Liver (tissue), 9 donors: Measurements from ENCODE around the gene AMIGO1. TPM values are rescaled to one million over a fixed set of nuclear protein-coding genes. Genes with fewer than 3 reads are reported as not detected.

Experiments
- DNase-seq: peaks from one replicate; pipeline ENCODE4 v3.0.0-alpha.2; 2017; ENCODE audit warnings: low spot score
- H3K27ac ChIP-seq, 2 donors: one replicate each; pipeline ENCODE4 v1.7.0; 2013; ENCODE audit warnings: inconsistent platforms in 2 of 2, low read length in 2 of 2, control low read depth in 1 of 2, low read depth in 1 of 2, mild to moderate bottlenecking in 1 of 2
- H3K27me3 ChIP-seq, 4 donors: one replicate each; pipeline versions ENCODE4 v1.6.1 to v1.7.0; 2013; ENCODE audit warnings: low read length in 3 of 4, inconsistent platforms in 1 of 4, mild to moderate bottlenecking in 1 of 4, moderate library complexity in 1 of 4; ENCODE audit not compliant: control insufficient read depth in 4 of 4, insufficient read depth in 4 of 4
- H3K36me3 ChIP-seq, 4 donors: one replicate each; pipeline versions ENCODE4 v1.6.1 to v1.7.0; 2013; ENCODE audit warnings: low read length in 3 of 4, mild to moderate bottlenecking in 3 of 4, low read depth in 1 of 4, moderate library complexity in 1 of 4; ENCODE audit not compliant: control insufficient read depth in 4 of 4, insufficient read depth in 3 of 4
- H3K4me1 ChIP-seq, 4 donors: one replicate each; pipeline versions ENCODE4 v1.6.1 to v1.7.0; 2013; ENCODE audit warnings: low read length in 3 of 4, mild to moderate bottlenecking in 3 of 4, moderate library complexity in 1 of 4; ENCODE audit not compliant: control insufficient read depth in 4 of 4, insufficient read depth in 4 of 4
- H3K4me3 ChIP-seq, 3 donors: one replicate each; pipeline versions ENCODE4 v1.6.1 to v1.7.0; 2013; ENCODE audit warnings: low read length in 3 of 3, control low read depth in 1 of 3, low read depth in 1 of 3, mild to moderate bottlenecking in 1 of 3
- H3K9ac ChIP-seq, 2 donors: one replicate each; pipeline ENCODE4 v1.7.0; 2013; ENCODE audit warnings: low read length in 2 of 2, mild to moderate bottlenecking in 2 of 2, moderate library complexity in 2 of 2, control low read depth in 1 of 2, low read depth in 1 of 2
- H3K9me3 ChIP-seq, 4 donors: one replicate each; pipeline versions ENCODE4 v1.6.1 to v1.7.0; 2013; ENCODE audit warnings: low read length in 3 of 4; ENCODE audit not compliant: control insufficient read depth in 4 of 4
- ATF3 ChIP-seq: IDR thresholded peaks from 2 replicates; pipeline ENCODE4 v1.6.1; 2016; ENCODE audit warnings: antibody characterized with exemption
- CTCF ChIP-seq: fragments of 150-350 bp; IDR thresholded peaks from 2 replicates; pipeline ENCODE4 v1.5.1; 2017; ENCODE audit warnings: improper control_type of control experiment, low read depth, low read length; ENCODE audit not compliant: missing input control
- EGR1 ChIP-seq, 2 donors: IDR thresholded peaks; 2 replicates each; pipeline ENCODE4 v1.6.1; 2016 to 2018; ENCODE audit warnings: antibody characterized with exemption in 2 of 2, low read depth in 2 of 2
- FOXA1 ChIP-seq: IDR thresholded peaks from 2 replicates; pipeline ENCODE4 v1.6.1; 2016; ENCODE audit warnings: antibody characterized with exemption
- FOXA2 ChIP-seq: IDR thresholded peaks from 2 replicates; pipeline ENCODE4 v1.6.1; 2016; ENCODE audit warnings: antibody characterized with exemption
- GABPA ChIP-seq, 2 donors: IDR thresholded peaks in 1 of 2; conservative IDR thresholded peaks in 1 of 2; 2 replicates each; pipeline ENCODE4 v1.6.1; 2016; ENCODE audit warnings: antibody characterized with exemption in 2 of 2, mild to moderate bottlenecking in 1 of 2, moderate library complexity in 1 of 2
- HNF4A ChIP-seq, 2 donors: conservative IDR thresholded peaks; 2 replicates each; pipeline ENCODE4 v1.6.1; 2016; ENCODE audit warnings: antibody characterized with exemption in 2 of 2, mild to moderate bottlenecking in 2 of 2
- HNF4G ChIP-seq: IDR thresholded peaks from 2 replicates; pipeline ENCODE4 v1.6.1; 2016; ENCODE audit warnings: antibody characterized with exemption
- JUND ChIP-seq, 2 donors: IDR thresholded peaks; 2 replicates each; pipeline ENCODE4 v1.6.1; 2016; ENCODE audit warnings: antibody characterized with exemption in 2 of 2
- NR2F2 ChIP-seq: IDR thresholded peaks from 2 replicates; pipeline ENCODE4 v1.6.1; 2016; ENCODE audit warnings: antibody characterized with exemption
- RAD21 ChIP-seq, 2 donors: IDR thresholded peaks; 2 replicates each; pipeline ENCODE4 v1.6.1; 2016; ENCODE audit warnings: antibody characterized with exemption in 2 of 2, mild to moderate bottlenecking in 2 of 2
- RXRA ChIP-seq, 2 donors: IDR thresholded peaks; 2 replicates each; pipeline ENCODE4 v1.6.1; 2017 to 2018; ENCODE audit warnings: antibody characterized with exemption in 2 of 2, mild to moderate bottlenecking in 1 of 2
- SP1 ChIP-seq: IDR thresholded peaks from 2 replicates; pipeline ENCODE4 v1.6.1; 2018; ENCODE audit warnings: antibody characterized with exemption, mild to moderate bottlenecking
- TAF1 ChIP-seq: conservative IDR thresholded peaks from 2 replicates; pipeline ENCODE4 v1.6.1; 2016; ENCODE audit warnings: antibody characterized with exemption, mild to moderate bottlenecking
- YY1 ChIP-seq: IDR thresholded peaks from 2 replicates; pipeline ENCODE4 v1.6.1; 2016; ENCODE audit warnings: antibody characterized with exemption, mild to moderate bottlenecking
- WGBS: extraction: QIAGEN DNeasy Blood & Tissue Kit; methylation state at CpG from one replicate; pipeline ENCODE4 v1.1.7; 2013; 5-methylcytosine and 5-hydroxymethylcytosine counted together
- polyA plus RNA-seq, 2 donors: library from polyadenylated mRNA; stranded (reverse) in 1 of 2; unstranded in 1 of 2; fragments of 200-250 nt in 1 of 2; fragments of >200 nt in 1 of 2; fragmentation: Nextera tagmentation in 1 of 2; extraction: Ambion mirVana in 1 of 2; gene quantifications; one replicate each; pipeline versions ENCODE4 v1.2.1 to v1.2.3, GENCODE V29; 2013 to 2015
- total RNA-seq, 2 donors: library from RNA; depleted of rRNA; stranded (reverse); fragments of >200 nt; gene quantifications; one replicate each; pipeline ENCODE4 v1.2.3, GENCODE V29; 2014
- TF ChIP-seq, protein P1 (sequence below): IDR thresholded peaks from 2 replicates; pipeline ENCODE4 v1.6.1; 2016; ENCODE audit warnings: antibody characterized with exemption, mild to moderate bottlenecking
- TF ChIP-seq, protein P2 (sequence below): IDR thresholded peaks from 2 replicates; pipeline ENCODE4 v1.6.1; 2016; ENCODE audit warnings: antibody characterized with exemption
- TF ChIP-seq, protein P3 (sequence below): IDR thresholded peaks from 2 replicates; pipeline ENCODE4 v1.6.1; 2016; ENCODE audit warnings: antibody characterized with exemption
- donor health status: healthy.
- donor health status: healthy.
- donor health status: healthy.
- donor health status: healthy.
- donor health status: healthy.

Gene AMIGO1
- total and polyA plus RNA-seq, 4 donors: 0.75 to 4.6 (median 1.9) TPM

GRCh38 chr1:109535481-109535880, 26.0 kb upstream of the AMIGO1 start:
- no peaks in the 10 kb centered on the region for H3K9me3 ChIP-seq
- no peak for DNase-seq
- no peaks in the 10 kb centered on the region for H3K36me3 ChIP-seq
- WGBS: 67% methylated on average over 4 of the region's 4 CpGs
- peaks cover 0 to 4% (median 1%) of the 10 kb centered on the region in 4 donors for H3K4me1 ChIP-seq
- no peak overlapping the region for H3K27ac ChIP-seq
- H3K9ac ChIP-seq: no peak overlapping the region
- H3K27me3 ChIP-seq: no peaks in the 10 kb centered on the region
- no peak for TF ChIP-seq JUND (IDR thresholded peaks at IDR 0.05)
- H3K4me3 ChIP-seq: no peak overlapping the region

DNA sequence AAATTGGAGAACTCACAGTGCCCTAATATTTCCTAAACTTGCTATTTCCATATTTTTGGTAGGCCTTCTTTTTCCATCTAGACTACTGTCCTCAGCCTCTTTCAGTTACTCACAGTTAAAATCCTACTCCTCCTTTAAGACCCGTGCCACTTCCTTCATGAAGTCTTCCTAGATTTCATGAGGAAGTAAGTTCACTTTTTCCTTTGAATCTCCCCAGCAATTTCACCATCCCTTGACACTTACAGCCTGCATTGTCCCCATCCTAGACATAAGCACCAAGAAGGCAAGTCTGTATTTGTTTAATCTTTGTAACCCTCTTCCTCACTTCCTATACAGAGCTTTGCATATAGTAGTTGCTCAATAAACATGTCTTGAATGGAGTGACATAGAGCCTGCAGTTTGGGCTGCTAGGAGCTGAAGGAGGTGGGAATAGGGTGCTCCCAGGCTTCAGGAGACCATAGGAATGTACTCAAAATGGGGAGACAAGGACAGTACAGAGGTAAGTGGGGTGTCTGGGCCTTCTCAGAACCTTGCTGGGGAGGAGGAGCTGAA, 24.9 kb upstream of the AMIGO1 start:
- Histone ChIP-seq H3K4me3 (no peak overlapping the region), H3K9ac (no peak overlapping the region), H3K36me3 (no peaks in the 10 kb centered on the region), H3K4me1 (peaks cover 0 to 4% (median 1%) of the 10 kb centered on the region in 4 donors), H3K27me3 (no peaks in the 10 kb centered on the region), H3K9me3 (no peaks in the 10 kb centered on the region), H3K27ac (no peak overlapping the region)
- TF ChIP-seq EGR1 (IDR thresholded peaks at IDR 0.05; ENCODE audit: low read depth in 2 of 2) (no peak), YY1 (no peak), HNF4G (no peak), RXRA (IDR thresholded peaks at IDR 0.05) (no peak), SP1 (no peak), HNF4A (conservative IDR thresholded peaks at IDR 0.05) (no peak), RAD21 (IDR thresholded peaks at IDR 0.05) (no peak), FOXA1 (no peak), TAF1 (no peak), GABPA (IDR thresholded peaks at IDR 0.05 in 1 of 2, conservative IDR thresholded peaks at IDR 0.05 in 1 of 2) (no peak), NR2F2 (no peak), FOXA2 (no peak), JUND (IDR thresholded peaks at IDR 0.05) (no peak), CTCF (no peak), ATF3 (no peak)
- TF ChIP-seq, protein P1, sequence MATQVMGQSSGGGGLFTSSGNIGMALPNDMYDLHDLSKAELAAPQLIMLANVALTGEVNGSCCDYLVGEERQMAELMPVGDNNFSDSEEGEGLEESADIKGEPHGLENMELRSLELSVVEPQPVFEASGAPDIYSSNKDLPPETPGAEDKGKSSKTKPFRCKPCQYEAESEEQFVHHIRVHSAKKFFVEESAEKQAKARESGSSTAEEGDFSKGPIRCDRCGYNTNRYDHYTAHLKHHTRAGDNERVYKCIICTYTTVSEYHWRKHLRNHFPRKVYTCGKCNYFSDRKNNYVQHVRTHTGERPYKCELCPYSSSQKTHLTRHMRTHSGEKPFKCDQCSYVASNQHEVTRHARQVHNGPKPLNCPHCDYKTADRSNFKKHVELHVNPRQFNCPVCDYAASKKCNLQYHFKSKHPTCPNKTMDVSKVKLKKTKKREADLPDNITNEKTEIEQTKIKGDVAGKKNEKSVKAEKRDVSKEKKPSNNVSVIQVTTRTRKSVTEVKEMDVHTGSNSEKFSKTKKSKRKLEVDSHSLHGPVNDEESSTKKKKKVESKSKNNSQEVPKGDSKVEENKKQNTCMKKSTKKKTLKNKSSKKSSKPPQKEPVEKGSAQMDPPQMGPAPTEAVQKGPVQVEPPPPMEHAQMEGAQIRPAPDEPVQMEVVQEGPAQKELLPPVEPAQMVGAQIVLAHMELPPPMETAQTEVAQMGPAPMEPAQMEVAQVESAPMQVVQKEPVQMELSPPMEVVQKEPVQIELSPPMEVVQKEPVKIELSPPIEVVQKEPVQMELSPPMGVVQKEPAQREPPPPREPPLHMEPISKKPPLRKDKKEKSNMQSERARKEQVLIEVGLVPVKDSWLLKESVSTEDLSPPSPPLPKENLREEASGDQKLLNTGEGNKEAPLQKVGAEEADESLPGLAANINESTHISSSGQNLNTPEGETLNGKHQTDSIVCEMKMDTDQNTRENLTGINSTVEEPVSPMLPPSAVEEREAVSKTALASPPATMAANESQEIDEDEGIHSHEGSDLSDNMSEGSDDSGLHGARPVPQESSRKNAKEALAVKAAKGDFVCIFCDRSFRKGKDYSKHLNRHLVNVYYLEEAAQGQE: no peak
- TF ChIP-seq, protein P2, sequence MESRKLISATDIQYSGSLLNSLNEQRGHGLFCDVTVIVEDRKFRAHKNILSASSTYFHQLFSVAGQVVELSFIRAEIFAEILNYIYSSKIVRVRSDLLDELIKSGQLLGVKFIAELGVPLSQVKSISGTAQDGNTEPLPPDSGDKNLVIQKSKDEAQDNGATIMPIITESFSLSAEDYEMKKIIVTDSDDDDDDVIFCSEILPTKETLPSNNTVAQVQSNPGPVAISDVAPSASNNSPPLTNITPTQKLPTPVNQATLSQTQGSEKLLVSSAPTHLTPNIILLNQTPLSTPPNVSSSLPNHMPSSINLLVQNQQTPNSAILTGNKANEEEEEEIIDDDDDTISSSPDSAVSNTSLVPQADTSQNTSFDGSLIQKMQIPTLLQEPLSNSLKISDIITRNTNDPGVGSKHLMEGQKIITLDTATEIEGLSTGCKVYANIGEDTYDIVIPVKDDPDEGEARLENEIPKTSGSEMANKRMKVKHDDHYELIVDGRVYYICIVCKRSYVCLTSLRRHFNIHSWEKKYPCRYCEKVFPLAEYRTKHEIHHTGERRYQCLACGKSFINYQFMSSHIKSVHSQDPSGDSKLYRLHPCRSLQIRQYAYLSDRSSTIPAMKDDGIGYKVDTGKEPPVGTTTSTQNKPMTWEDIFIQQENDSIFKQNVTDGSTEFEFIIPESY: no peak
- TF ChIP-seq, protein P3, sequence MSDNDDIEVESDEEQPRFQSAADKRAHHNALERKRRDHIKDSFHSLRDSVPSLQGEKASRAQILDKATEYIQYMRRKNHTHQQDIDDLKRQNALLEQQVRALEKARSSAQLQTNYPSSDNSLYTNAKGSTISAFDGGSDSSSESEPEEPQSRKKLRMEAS: no peak
- no peak for DNase-seq
- 89% methylated on average over 1 of the region's 1 CpG for WGBS
